ENCODE data around the gene KEL. TPM values are rescaled to one million over a fixed set of nuclear protein-coding genes. Genes with fewer than 3 reads are reported as not detected.

Gene KEL
- total and polyA plus RNA-seq, 12 donors: 0.04 to 1.3 (median 0.37) TPM; not detected in 3

DNA sequence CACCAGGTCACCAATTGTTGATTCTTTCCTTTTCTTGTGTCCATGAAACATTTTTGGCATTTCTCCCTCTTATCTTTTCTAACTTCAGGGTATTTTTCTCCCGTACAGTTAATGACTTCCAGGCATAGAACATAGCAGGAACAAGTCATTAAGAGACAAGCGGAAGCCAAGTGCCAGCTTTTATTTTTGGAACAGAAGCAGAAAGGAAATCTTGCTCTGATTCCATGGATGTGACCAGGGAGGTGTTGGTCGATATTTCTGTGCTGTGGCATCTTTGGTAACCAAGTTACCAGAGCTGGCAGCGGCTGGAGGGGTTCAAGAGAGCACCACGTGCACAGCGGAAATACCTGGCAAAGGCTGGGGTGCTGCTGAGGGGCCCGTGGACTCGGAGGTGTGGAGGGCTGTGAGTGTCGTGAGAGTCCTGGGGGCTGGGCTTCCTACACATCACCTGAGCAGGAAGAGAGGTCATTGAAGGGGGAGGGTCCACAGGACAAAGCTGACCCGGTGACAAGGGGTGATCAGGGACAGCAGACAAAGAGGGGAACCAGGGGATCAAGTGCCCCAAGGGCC, 21.1 kb downstream of the KEL start:
- Histone ChIP-seq H3K36me3 (no peaks in the 10 kb centered on the region), H3K4me3 (no peak overlapping the region), H3K4me1 (peaks cover 0 to 10% (median 0%) of the 10 kb centered on the region in 9 donors), H3K9me3 (no peaks in the 10 kb centered on the region), H3K27ac (no peak overlapping the region), H3K27me3 (peaks cover 0 to 6% (median 0%) of the 10 kb centered on the region in 7 donors)
- ATAC-seq (peak in 1 of 8 donors; percentile 21), DNase-seq (no peak)
- intact Hi-C loops (cut with DNase I): no loop called here
- 29 to 37% methylated on average over 10 of the region's 10 CpGs for WGBS, 2 donors
- TF ChIP-seq CTCF (IDR thresholded peaks at IDR 0.05): no peak

DNA sequence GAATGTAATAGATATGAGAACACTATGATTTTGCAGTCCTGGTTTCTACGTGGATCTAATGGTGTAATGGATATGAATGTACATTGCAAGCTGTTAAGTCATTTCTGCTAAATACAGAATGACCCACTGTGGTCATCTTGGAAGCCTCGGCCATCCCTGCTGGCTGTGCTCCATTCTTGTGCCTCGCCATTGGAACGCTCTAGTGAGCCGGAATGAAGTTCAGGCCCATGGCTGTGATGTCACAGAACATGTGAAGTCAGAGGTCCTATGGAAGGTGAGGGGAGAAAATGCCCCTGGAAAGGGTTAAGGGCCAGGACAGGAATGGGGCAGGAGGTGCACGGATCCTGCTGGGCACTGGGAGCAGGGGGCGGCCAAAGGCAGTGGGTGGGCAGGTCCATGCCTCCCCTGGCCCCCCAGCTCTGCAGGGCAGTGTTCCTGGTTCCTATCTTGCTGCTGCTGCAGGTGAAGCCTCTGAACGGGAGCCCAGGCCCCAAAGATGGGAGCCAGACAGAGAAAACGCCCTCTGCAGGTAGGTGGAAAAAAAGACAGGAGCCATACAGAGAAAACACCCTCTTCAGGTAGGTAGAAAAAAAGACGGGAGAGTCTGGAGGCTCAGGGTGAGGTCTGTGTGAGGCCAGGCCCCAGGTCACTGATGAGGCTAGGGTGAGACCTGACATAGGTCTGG, 22.8 kb downstream of the KEL start, which contains the start of gene LLCFC1:
Gene LLCFC1 (plus strand): TSS at position 259 of the 685 bp plus-strand sequence. CDS start 138 bp downstream, at position 397.
- no peak for ATAC-seq
- Histone ChIP-seq H3K4me3 (no peak within 1 kb of the TSS), H3K27me3 (peaks cover 0 to 6% (median 0%) of the 10 kb centered on the region in 7 donors), H3K36me3 (no peaks in the 10 kb centered on the region), H3K27ac (no peak within 1 kb of the TSS), H3K4me1 (peaks cover 0 to 10% (median 0%) of the 10 kb centered on the region in 9 donors), H3K9me3 (no peaks in the 10 kb centered on the region)
- intact Hi-C loops (cut with DNase I): no loop called here
- WGBS, 2 donors: 64 to 74% methylated on average over 10 of the region's 10 CpGs
- no peak for TF ChIP-seq CTCF (IDR thresholded peaks at IDR 0.05)
- DNase-seq: no peak

DNA sequence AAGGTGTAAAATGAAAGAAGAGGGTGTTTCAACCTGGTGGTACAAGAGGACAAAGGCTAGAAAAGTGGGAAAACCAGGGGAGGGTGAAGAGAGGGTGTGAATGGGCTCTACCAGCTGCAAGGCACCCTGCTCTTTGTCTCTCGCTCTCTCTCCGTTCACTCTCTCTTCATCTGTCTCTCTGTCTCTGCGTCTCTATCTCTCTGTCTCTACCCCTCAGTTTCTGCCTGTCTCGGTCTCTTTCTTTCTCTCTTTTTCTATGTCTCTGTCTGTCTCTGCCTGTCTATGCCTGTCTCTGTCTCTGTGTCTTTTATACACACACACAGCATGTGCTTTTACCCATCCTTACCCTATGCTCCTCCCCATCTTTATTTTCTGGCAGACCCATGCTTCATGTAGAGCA, 23.6 kb downstream of the KEL start:
- Histone ChIP-seq H3K9me3 (no peaks in the 10 kb centered on the region), H3K4me3 (no peak overlapping the region), H3K4me1 (peaks cover 0 to 10% (median 0%) of the 10 kb centered on the region in 9 donors), H3K27me3 (peaks cover 0 to 12% (median 0%) of the 10 kb centered on the region in 7 donors), H3K36me3 (no peaks in the 10 kb centered on the region), H3K27ac (no peak overlapping the region)
- TF ChIP-seq CTCF (IDR thresholded peaks at IDR 0.05): no peak
- intact Hi-C loops (cut with DNase I): no loop called here
- 96 to 97% methylated on average over 4 of the region's 4 CpGs for WGBS, 2 donors
- DNase-seq (no peak), ATAC-seq (no peak)

DNA sequence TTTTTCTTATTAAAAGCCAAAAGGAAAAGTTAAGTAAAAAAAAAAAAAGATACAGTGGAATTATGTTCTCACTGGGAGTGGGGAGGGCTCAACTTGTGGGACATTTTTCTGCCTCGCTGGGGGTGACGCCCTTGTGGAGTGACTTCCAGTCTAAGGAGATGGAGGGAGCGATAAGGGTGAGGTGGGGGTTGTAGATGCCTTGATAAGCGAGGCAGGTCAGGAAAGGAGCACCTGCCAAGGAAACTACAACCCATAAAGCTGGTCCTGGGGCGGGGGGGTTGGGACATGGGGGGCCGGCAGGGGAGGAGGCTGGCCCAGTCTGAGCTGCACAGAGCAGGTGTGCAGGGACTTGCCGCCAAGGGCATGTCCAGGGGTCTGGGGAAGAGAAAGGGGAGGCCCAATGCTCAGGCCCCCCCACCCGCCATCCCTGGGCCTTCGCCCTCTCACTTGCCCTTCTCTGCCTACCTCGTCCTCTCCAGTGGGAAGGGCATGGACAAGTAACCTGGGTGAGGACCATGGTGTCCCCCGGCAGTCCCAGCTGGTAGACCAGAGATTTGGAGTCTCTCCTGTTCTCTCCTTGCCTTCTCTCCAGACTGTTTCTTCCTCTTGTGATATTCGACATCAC, 26.1 kb downstream of the KEL start:
- TF ChIP-seq CTCF (IDR thresholded peaks at IDR 0.05): no peak
- DNase-seq (no peak), ATAC-seq (no peak)
- H3K9me3 ChIP-seq: no peaks in the 10 kb centered on the region
- peaks cover 0 to 13% (median 0%) of the 10 kb centered on the region in 7 donors for H3K27me3 ChIP-seq
- H3K4me3 ChIP-seq: no peak overlapping the region
- no peak overlapping the region for H3K27ac ChIP-seq
- peaks cover 0 to 7% (median 0%) of the 10 kb centered on the region in 9 donors for H3K4me1 ChIP-seq
- 85 to 86% methylated on average over 12 of the region's 12 CpGs for WGBS, 2 donors
- no peaks in the 10 kb centered on the region for H3K36me3 ChIP-seq
- intact Hi-C loops (cut with DNase I): no loop called here

All from heart right ventricle (tissue), 16 donors.